Immature natural killer cell (primary cell): ENCODE data around the gene DNAI1. TPM values are rescaled to one million over a fixed set of nuclear protein-coding genes. Genes with fewer than 3 reads are reported as not detected.

Experiments used
- polyA plus RNA-seq, 3 donors: library from polyadenylated mRNA; unstranded; fragments of 300-500 nt; fragmentation: Illumina TruSeq; gene quantifications; one replicate each; pipeline ENCODE4 v1.2.3, GENCODE V29; 2021

Gene DNAI1
- polyA plus RNA-seq, 3 donors from 2014 or later, result not detected

Other genes starting within 250 kb of the DNAI1 start
- gene KIF24, start 129.5 kb upstream of the DNAI1 start, polyA plus RNA-seq, result under 1 TPM in 1 of 3 donors, not detected in 2; 0.25 TPM
- gene NUDT2, start 129.2 kb upstream of the DNAI1 start, polyA plus RNA-seq, result 10 to 100 TPM; 24.3 to 35.4 (median 27.6) TPM
- gene MYORG, start 81.9 kb upstream of the DNAI1 start, polyA plus RNA-seq, result under 1 TPM in 2 of 3 donors, not detected in 1; 0.30 to 0.69 TPM
- gene FAM219A, start 235 bp upstream of the DNAI1 start, polyA plus RNA-seq, result 1 to 10 TPM in 2 of 3 donors, under 1 TPM in 1; 0.25 to 2.6 (median 1.6) TPM
- gene ENHO, start 64.2 kb downstream of the DNAI1 start, polyA plus RNA-seq, result 10 to 100 TPM in 1 of 3 donors, 1 to 10 TPM in 1, under 1 TPM in 1; 1.00 to 11.3 (median 9.2) TPM
- gene CNTFR, start 130.9 kb downstream of the DNAI1 start, polyA plus RNA-seq, result not detected
- 10 to 100 TPM; 42.3 to 52.0 (median 43.4) TPM for gene RPP25L, start 153.3 kb downstream of the DNAI1 start, polyA plus RNA-seq
- 100 to 1,000 TPM; 201 to 315 (median 268) TPM for gene DCTN3, start 161.7 kb downstream of the DNAI1 start, polyA plus RNA-seq
- not detected for gene ARID3C, start 170.3 kb downstream of the DNAI1 start, polyA plus RNA-seq
- 100 to 1,000 TPM in 1 of 3 donors, 10 to 100 TPM in 2; 75.8 to 135 (median 85.2) TPM for gene SIGMAR1, start 179.0 kb downstream of the DNAI1 start, polyA plus RNA-seq
- gene GALT, start 187.9 kb downstream of the DNAI1 start, polyA plus RNA-seq, result 10 to 100 TPM; 43.7 to 61.2 (median 47.3) TPM
- gene IL11RA, start 193.4 kb downstream of the DNAI1 start, polyA plus RNA-seq, result 10 to 100 TPM in 1 of 3 donors, 1 to 10 TPM in 2; 2.9 to 14.0 (median 5.0) TPM
- gene CCL27, start 203.9 kb downstream of the DNAI1 start, polyA plus RNA-seq, result not detected
- gene CCL19, start 232.5 kb downstream of the DNAI1 start, polyA plus RNA-seq, result not detected